ACC112 (cell line): ENCODE data around the gene VGLL4.

Source experiments
- H2AFZ ChIP-seq: fragments of 200-600 bp; sonication (generic); one replicate; pipeline ENCODE4 v1.6.0; 2017; ENCODE audit warnings: antibody characterized with exemption, low read length; ENCODE audit not compliant: unreplicated experiment
- H3K27ac ChIP-seq: fragments of 200-600 bp; sonication (generic); 2 replicates; pipeline ENCODE4 v1.5.1; 2014; ENCODE audit warnings: low read depth, mild to moderate bottlenecking, antibody characterized with exemption, low read length, moderate library complexity
- H3K27me3 ChIP-seq: fragments of 200-600 bp; sonication (generic); 2 replicates; pipeline ENCODE4 v1.6.1; 2014; ENCODE audit warnings: mild to moderate bottlenecking, antibody characterized with exemption, low read length, moderate library complexity, mixed read lengths; ENCODE audit not compliant: insufficient read depth
- H3K36me3 ChIP-seq: fragments of 200-600 bp; sonication (generic); 2 replicates; pipeline ENCODE4 v1.6.1; 2016; ENCODE audit warnings: mild to moderate bottlenecking, antibody characterized with exemption, low read length, moderate library complexity, mixed read lengths; ENCODE audit not compliant: insufficient read depth
- H3K4me1 ChIP-seq: fragments of 200-600 bp; sonication (generic); one replicate; pipeline ENCODE4 v1.6.1; 2016; ENCODE audit warnings: low read length, mixed read lengths; ENCODE audit not compliant: insufficient read depth, unreplicated experiment, control insufficient read depth
- H3K4me3 ChIP-seq: fragments of 200-600 bp; sonication (generic); 2 replicates; pipeline ENCODE4 v1.5.1; 2014; ENCODE audit warnings: mild to moderate bottlenecking, low read depth, low read length
- H3K79me2 ChIP-seq: fragments of 200-600 bp; sonication (generic); one replicate; pipeline ENCODE4 v1.6.0; 2016; ENCODE audit warnings: low read length; ENCODE audit not compliant: control insufficient read depth, unreplicated experiment, insufficient read depth

Gene VGLL4

GRCh38 chr3:11668243-11669235 lies 24.8 kb upstream of the VGLL4 start:
- Histone ChIP-seq H3K4me3 (no peak overlapping the region), H3K27me3 (no peaks in the 10 kb centered on the region), H3K27ac (no peak overlapping the region)

GRCh38 chr3:11665331-11665730 lies 21.6 kb upstream of the VGLL4 start:
- no peaks in the 10 kb centered on the region for H3K79me2 ChIP-seq
- no peak overlapping the region for H3K4me3 ChIP-seq
- no peak overlapping the region for H2AFZ ChIP-seq
- H3K27ac ChIP-seq = no peak overlapping the region
- no peaks in the 10 kb centered on the region for H3K27me3 ChIP-seq
- no peaks in the 10 kb centered on the region for H3K36me3 ChIP-seq
- peaks cover 10% of the 10 kb centered on the region for H3K4me1 ChIP-seq

More at GRCh38 chr3:11668243-11669235, 24.8 kb upstream of the VGLL4 start:
- H3K79me2 ChIP-seq = no peaks in the 10 kb centered on the region
- no peaks in the 10 kb centered on the region for H3K36me3 ChIP-seq
- H2AFZ ChIP-seq = no peak overlapping the region
- H3K4me1 ChIP-seq = peaks cover 10% of the 10 kb centered on the region

GRCh38 chr3:11662392-11662990 lies 18.8 kb upstream of the VGLL4 start:
- no peak overlapping the region for H2AFZ ChIP-seq
- no peaks in the 10 kb centered on the region for H3K36me3 ChIP-seq
- peaks cover 10% of the 10 kb centered on the region for H3K4me1 ChIP-seq
- H3K4me3 ChIP-seq = no peak overlapping the region
- H3K79me2 ChIP-seq = no peaks in the 10 kb centered on the region
- no peaks in the 10 kb centered on the region for H3K27me3 ChIP-seq
- H3K27ac ChIP-seq = no peak overlapping the region

GRCh38 chr3:11661827-11662226 lies 18.1 kb upstream of the VGLL4 start:
- Histone ChIP-seq H2AFZ (no peak overlapping the region), H3K79me2 (no peaks in the 10 kb centered on the region)

GRCh38 chr3:11661052-11661656 lies 17.4 kb upstream of the VGLL4 start:
- Histone ChIP-seq H3K4me1 (peaks cover 10% of the 10 kb centered on the region), H3K79me2 (no peaks in the 10 kb centered on the region), H3K36me3 (no peaks in the 10 kb centered on the region), H2AFZ (peak overlapping the region; percentile 30), H3K27ac (no peak overlapping the region), H3K27me3 (no peaks in the 10 kb centered on the region), H3K4me3 (no peak overlapping the region)

More at GRCh38 chr3:11661827-11662226, 18.1 kb upstream of the VGLL4 start:
- Histone ChIP-seq H3K36me3 (no peaks in the 10 kb centered on the region), H3K4me3 (no peak overlapping the region), H3K4me1 (peaks cover 10% of the 10 kb centered on the region), H3K27ac (0 out of 2 replicates have a peak overlapping the region, but pooled peaks have one; percentile 10), H3K27me3 (no peaks in the 10 kb centered on the region)

- Histone ChIP-seq H2AFZ (no peak overlapping the region), H3K27ac (no peak overlapping the region), H3K4me1 (peaks cover 10% of the 10 kb centered on the region), H3K79me2 (no peaks in the 10 kb centered on the region), H3K27me3 (no peaks in the 10 kb centered on the region), H3K36me3 (no peaks in the 10 kb centered on the region), H3K4me3 (no peak overlapping the region)
These were observed 16.5 kb upstream of the VGLL4 start for GRCh38 chr3:11660242-11660641.

GRCh38 chr3:11658180-11658579 lies 14.5 kb upstream of the VGLL4 start:
- no peaks in the 10 kb centered on the region for H3K36me3 ChIP-seq
- H3K4me1 ChIP-seq = peaks cover 10% of the 10 kb centered on the region
- no peaks in the 10 kb centered on the region for H3K79me2 ChIP-seq
- no peak overlapping the region for H3K27ac ChIP-seq
- no peaks in the 10 kb centered on the region for H3K27me3 ChIP-seq
- H2AFZ ChIP-seq = no peak overlapping the region
- H3K4me3 ChIP-seq = no peak overlapping the region

GRCh38 chr3:11655196-11655928 lies 11.6 kb upstream of the VGLL4 start:
- H2AFZ ChIP-seq = no peak overlapping the region
- no peaks in the 10 kb centered on the region for H3K79me2 ChIP-seq

GRCh38 chr3:11654166-11654565 lies 10.5 kb upstream of the VGLL4 start:
- Histone ChIP-seq H3K4me1 (peaks cover 5% of the 10 kb centered on the region), H3K4me3 (no peak overlapping the region), H3K79me2 (no peaks in the 10 kb centered on the region), H3K36me3 (no peaks in the 10 kb centered on the region), H3K27me3 (no peaks in the 10 kb centered on the region), H2AFZ (no peak overlapping the region), H3K27ac (no peak overlapping the region)

More at GRCh38 chr3:11655196-11655928, 11.6 kb upstream of the VGLL4 start:
- Histone ChIP-seq H3K36me3 (no peaks in the 10 kb centered on the region), H3K27me3 (no peaks in the 10 kb centered on the region), H3K4me1 (peaks cover 5% of the 10 kb centered on the region), H3K27ac (no peak overlapping the region), H3K4me3 (no peak overlapping the region)
